Esophagus muscularis mucosa (tissue), 3 donors: ENCODE data around the gene CSKMT.
A peak's percentile ranks its signal among the peaks of the same experiment; 100 is the strongest.

Experiments used
- CTCF ChIP-seq, 3 experiments: fragments of 200-600 bp in 2 of 3; fragments of 450-650 bp in 1 of 3; sonication (generic) in 2 of 3; IDR thresholded peaks; one replicate each; pipeline ENCODE4 v1.5.1; 2017 to 2019; ENCODE audit warnings: antibody characterized with exemption in 3 of 3, mild to moderate bottlenecking in 2 of 3, moderate library complexity in 1 of 3
- POLR2A ChIP-seq: fragments of 450-650 bp; IDR thresholded peaks from one replicate; pipeline ENCODE4 v1.6.1; 2017; ENCODE audit warnings: antibody characterized with exemption, moderate library complexity, mild to moderate bottlenecking, low read depth
- POLR2AphosphoS5 ChIP-seq, 2 donors: sonication (generic); formaldehyde crosslinking; IDR thresholded peaks; one replicate each; pipeline ENCODE4 v1.6.1; 2017; ENCODE audit warnings: antibody characterized with exemption in 2 of 2

- TF ChIP-seq CTCF (IDR thresholded peaks at IDR 0.05) (peak in 2 of 3 experiments; percentile 14 to 40), POLR2A (no peak), POLR2AphosphoS5 (IDR thresholded peaks at IDR 0.05) (peak; percentile 87 to 88)
These were observed 44.3 kb downstream of the CSKMT start for GRCh38 chr11:62709247-62710000.
